HEK293 (cell line): Measurements from ENCODE around the gene ENOSF1.

Experiments used
- CTCF ChIA-PET: fragments of 350-600 bp; formaldehyde crosslinking; extraction: SDS; loops from one replicate; lab custom pipeline; 2021; ENCODE audit warnings: antibody characterized with exemption; lab: Yijun Ruan, JAX
- POLR2A ChIA-PET: fragments of 300-600 bp; formaldehyde crosslinking; extraction: SDS; loops from one replicate; lab custom pipeline; 2020; ENCODE audit warnings: antibody characterized with exemption, inconsistent platforms; lab: Yijun Ruan, JAX
- H3K27ac ChIP-seq: fragments of 200-500 bp; sonication (Bioruptor generic); 2 replicates; pipeline ENCODE4 v1.5.1; 2014; ENCODE audit warnings: low read depth, low read length, control low read depth, inconsistent platforms; ENCODE audit errors: extremely low read depth
- H3K36me3 ChIP-seq, 2 experiments: fragments of 200-500 bp in 1 of 2; sonication (Bioruptor generic) in 1 of 2; 1 replicate in 1 of 2; 2 replicates in 1 of 2; pipeline ENCODE4 v1.5.1; 2014 to 2017; ENCODE audit warnings: inconsistent platforms in 2 of 2, low read length in 2 of 2; ENCODE audit not compliant: control insufficient read depth in 2 of 2, insufficient read depth in 1 of 2
- H3K4me1 ChIP-seq: fragments of 200-500 bp; sonication (Bioruptor generic); 2 replicates; pipeline ENCODE4 v1.5.1; 2014; ENCODE audit warnings: mild to moderate bottlenecking, low read length, inconsistent platforms; ENCODE audit not compliant: control insufficient read depth, insufficient read depth
- H3K4me3 ChIP-seq: 2 replicates; pipeline ENCODE4 v1.5.1; 2011; ENCODE audit warnings: low read depth, mild to moderate bottlenecking, control low read depth, low read length, moderate library complexity
- H3K9me3 ChIP-seq: fragments of 200-500 bp; sonication (Bioruptor generic); 2 replicates; pipeline ENCODE4 v1.5.1; 2014; ENCODE audit warnings: low read depth, low read length, inconsistent platforms; ENCODE audit not compliant: control insufficient read depth, insufficient read depth
- MEIS1 ChIP-seq: sonication (generic); formaldehyde crosslinking; IDR thresholded peaks from 2 replicates; pipeline ENCODE4 v1.8.1; 2022; ENCODE audit warnings: missing genetic modification reagents, mild to moderate bottlenecking, borderline replicate concordance
- ZFHX2 ChIP-seq: fragments of 450-650 bp; formaldehyde crosslinking; conservative IDR thresholded peaks from 2 replicates; pipeline ENCODE4 v1.5.1; 2016; ENCODE audit warnings: missing biosample characterization, missing genetic modification characterization
- ZIC2 ChIP-seq: fragments of 450-650 bp; formaldehyde crosslinking; IDR thresholded peaks from 2 replicates; pipeline ENCODE4 v1.5.1; 2016; ENCODE audit warnings: missing biosample characterization, missing genetic modification characterization
- ZNF114 ChIP-seq: fragments of 450-650 bp; formaldehyde crosslinking; IDR thresholded peaks from 2 replicates; pipeline ENCODE4 v1.5.0; 2017; ENCODE audit warnings: missing biosample characterization, missing genetic modification characterization
- ZNF138 ChIP-seq: fragments of 450-650 bp; formaldehyde crosslinking; IDR thresholded peaks from 2 replicates; pipeline ENCODE4 v1.5.1; 2016; ENCODE audit warnings: missing biosample characterization, missing genetic modification characterization, borderline replicate concordance
- ZNF169 ChIP-seq: fragments of 450-650 bp; formaldehyde crosslinking; IDR thresholded peaks from 2 replicates; pipeline ENCODE4 v1.5.1; 2016; ENCODE audit warnings: missing biosample characterization, missing genetic modification characterization
- ZNF223 ChIP-seq: fragments of 450-650 bp; formaldehyde crosslinking; IDR thresholded peaks from 2 replicates; pipeline ENCODE4 v1.5.1; 2016; ENCODE audit warnings: missing biosample characterization, missing genetic modification characterization
- ZNF23 ChIP-seq: fragments of 450-650 bp; formaldehyde crosslinking; IDR thresholded peaks from 2 replicates; pipeline ENCODE4 v1.5.1; 2016; ENCODE audit warnings: missing biosample characterization, missing genetic modification characterization, borderline replicate concordance
- ZNF248 ChIP-seq: fragments of 450-650 bp; formaldehyde crosslinking; IDR thresholded peaks from 2 replicates; pipeline ENCODE4 v1.5.1; 2017; ENCODE audit warnings: missing biosample characterization, missing genetic modification characterization
- ZNF510 ChIP-seq: fragments of 450-650 bp; formaldehyde crosslinking; IDR thresholded peaks from 2 replicates; pipeline ENCODE4 v1.5.1; 2018; ENCODE audit warnings: mild to moderate bottlenecking, missing genetic modification characterization, missing biosample characterization; ENCODE audit not compliant: insufficient replicate concordance
- ZNF514 ChIP-seq: fragments of 450-650 bp; formaldehyde crosslinking; IDR thresholded peaks from 2 replicates; pipeline ENCODE4 v1.5.1; 2016; ENCODE audit warnings: missing biosample characterization, missing genetic modification characterization
- ZNF529 ChIP-seq: fragments of 450-650 bp; formaldehyde crosslinking; IDR thresholded peaks from 2 replicates; pipeline ENCODE4 v1.5.1; 2017; ENCODE audit warnings: missing genetic modification characterization, missing biosample characterization; ENCODE audit not compliant: insufficient replicate concordance
- ZNF530 ChIP-seq: fragments of 450-650 bp; formaldehyde crosslinking; IDR thresholded peaks from 2 replicates; pipeline ENCODE4 v1.5.1; 2016; ENCODE audit warnings: low read depth, missing biosample characterization, missing genetic modification characterization
- ZNF544 ChIP-seq: fragments of 450-650 bp; formaldehyde crosslinking; IDR thresholded peaks from 2 replicates; pipeline ENCODE4 v1.5.0; 2017; ENCODE audit warnings: missing biosample characterization, missing genetic modification characterization
- ZNF560 ChIP-seq: fragments of 450-650 bp; formaldehyde crosslinking; IDR thresholded peaks from 2 replicates; pipeline ENCODE4 v1.5.1; 2017; ENCODE audit warnings: missing biosample characterization, missing genetic modification characterization, borderline replicate concordance
- ZNF580 ChIP-seq: fragments of 450-650 bp; formaldehyde crosslinking; IDR thresholded peaks from 2 replicates; pipeline ENCODE4 v1.5.1; 2016; ENCODE audit warnings: missing biosample characterization, missing genetic modification characterization
- ZNF600 ChIP-seq: fragments of 450-650 bp; formaldehyde crosslinking; IDR thresholded peaks from 2 replicates; pipeline ENCODE4 v1.5.1; 2016; ENCODE audit warnings: missing biosample characterization, missing genetic modification characterization
- ZNF610 ChIP-seq: fragments of 450-650 bp; formaldehyde crosslinking; IDR thresholded peaks from 2 replicates; pipeline ENCODE4 v1.5.1; 2016; ENCODE audit warnings: missing biosample characterization, missing genetic modification characterization, borderline replicate concordance
- ZNF629 ChIP-seq: fragments of 450-650 bp; formaldehyde crosslinking; IDR thresholded peaks from 2 replicates; pipeline ENCODE4 v1.5.1; 2017; ENCODE audit warnings: missing biosample characterization, missing genetic modification characterization
- TF ChIP-seq, protein P1 (sequence below): fragments of 450-650 bp; formaldehyde crosslinking; IDR thresholded peaks from 2 replicates; pipeline ENCODE4 v1.5.1; 2016; ENCODE audit warnings: missing biosample characterization, missing genetic modification characterization
- TF ChIP-seq, protein P2 (sequence below): fragments of 450-650 bp; formaldehyde crosslinking; IDR thresholded peaks from 2 replicates; pipeline ENCODE4 v1.5.1; 2016; ENCODE audit warnings: missing biosample characterization, missing genetic modification characterization

The ENOSF1 gene

DNA sequence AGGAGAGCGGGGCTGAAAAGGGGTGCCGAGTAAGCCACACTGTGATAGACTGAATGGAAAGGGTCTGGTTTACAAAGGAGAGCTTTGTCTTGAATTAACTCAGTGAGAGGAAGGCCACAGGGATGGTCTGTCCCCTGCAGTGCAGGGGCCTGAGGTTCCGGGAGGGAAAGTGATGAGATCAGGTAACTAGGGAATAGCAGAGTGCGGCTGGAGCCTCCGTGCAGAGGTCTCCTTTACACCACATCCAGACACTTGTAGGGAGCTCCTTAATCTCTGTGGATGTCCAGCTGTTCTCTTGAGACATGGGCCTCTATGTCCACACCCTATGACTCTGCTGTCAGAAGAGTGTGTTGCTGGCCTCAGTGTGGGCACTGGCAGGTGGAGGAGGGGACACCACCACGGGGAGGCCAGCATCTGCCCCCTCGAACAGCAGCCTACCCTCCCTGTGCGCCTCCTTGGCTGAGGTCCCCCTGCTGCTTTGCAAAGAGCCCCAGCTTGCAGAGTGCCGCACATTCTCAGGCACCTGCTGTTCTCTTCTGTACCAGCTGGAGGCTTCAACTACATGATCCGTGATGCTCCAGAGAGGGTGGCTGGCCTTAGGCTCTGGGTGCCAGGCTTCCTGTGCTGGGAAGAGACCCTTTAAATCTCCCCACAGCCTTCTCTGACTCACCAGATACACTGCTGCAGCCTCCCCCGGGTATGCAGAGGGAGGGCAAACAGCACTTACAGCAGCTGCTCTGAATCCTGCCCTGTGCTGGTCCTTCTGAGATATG lies 25.9 kb downstream of the ENOSF1 start:
- no peak overlapping the region for H3K4me3 ChIP-seq
- no peaks in the 10 kb centered on the region for H3K9me3 ChIP-seq
- no peak for TF ChIP-seq ZNF114
- peak; percentile 77 for TF ChIP-seq ZIC2 (tag by site-specific recombination)
- H3K4me1 ChIP-seq, result no peaks in the 10 kb centered on the region
- H3K27ac ChIP-seq, result no peak overlapping the region
- ChIA-PET POLR2A (no interaction called here), CTCF (interaction anchor here (0.7 to 1.7 kb wide), 6 partner anchors 9 to 153 kb away, joined by 3 to 5 read pairs (median 4); no protein-coding TSS in a partner anchor)
- peaks cover 14 to 46% of the 10 kb centered on the region in 2 experiments; a peak in 2 of 3 replicates for H3K36me3 ChIP-seq

GRCh38 chr18:685438-685837 lies 27.0 kb downstream of the ENOSF1 start:
- H3K4me1 ChIP-seq, result no peaks in the 10 kb centered on the region
- ChIA-PET POLR2A (no interaction called here), CTCF (interaction anchor here (1.1 kb wide), 2 partner anchors 61 to 154 kb away, joined by 3 read pairs; no protein-coding TSS in a partner anchor)
- TF ChIP-seq ZNF530, result no peak
- TF ChIP-seq ZNF580 (tag by site-specific recombination), result no peak
- TF ChIP-seq ZNF560 (tag by site-specific recombination), result no peak
- TF ChIP-seq ZNF544 (tag by site-specific recombination), result no peak
- no peak for TF ChIP-seq ZNF629 (tag by site-specific recombination)
- H3K27ac ChIP-seq, result no peak overlapping the region
- peaks cover 14 to 48% of the 10 kb centered on the region in 2 experiments; a peak in 2 of 3 replicates for H3K36me3 ChIP-seq
- H3K4me3 ChIP-seq, result no peak overlapping the region
- H3K9me3 ChIP-seq, result no peaks in the 10 kb centered on the region

GRCh38 chr18:683531-683930 lies 28.9 kb downstream of the ENOSF1 start:
- H3K4me3 ChIP-seq, result no peak overlapping the region
- H3K36me3 ChIP-seq, result peaks cover 14 to 43% of the 10 kb centered on the region in 2 experiments; a peak in 2 of 3 replicates
- ChIA-PET CTCF (interaction anchor here (0.7 to 2.8 kb wide), 2 partner anchors 11 to 147 kb away, joined by 3 to 8 read pairs; no protein-coding TSS in a partner anchor), POLR2A (no interaction called here)
- no peaks in the 10 kb centered on the region for H3K4me1 ChIP-seq
- H3K27ac ChIP-seq, result no peak overlapping the region
- H3K9me3 ChIP-seq, result no peaks in the 10 kb centered on the region
- no peak for TF ChIP-seq ZNF529 (tag by site-specific recombination)
- TF ChIP-seq ZNF138 (tag by site-specific recombination), result no peak
- no peak for TF ChIP-seq ZNF223 (tag by site-specific recombination)
- TF ChIP-seq ZNF510 (tag by site-specific recombination), result no peak
- no peak for TF ChIP-seq MEIS1 (CRISPR knock-in tag)
- no peak for TF ChIP-seq ZFHX2 (tag by site-specific recombination)
- TF ChIP-seq ZNF248, result no peak
- no peak for TF ChIP-seq ZNF530
- TF ChIP-seq ZNF600, result no peak
- no peak for TF ChIP-seq ZNF610 (tag by site-specific recombination)
- no peak for TF ChIP-seq ZNF169 (tag by site-specific recombination)
- TF ChIP-seq, protein P1, sequence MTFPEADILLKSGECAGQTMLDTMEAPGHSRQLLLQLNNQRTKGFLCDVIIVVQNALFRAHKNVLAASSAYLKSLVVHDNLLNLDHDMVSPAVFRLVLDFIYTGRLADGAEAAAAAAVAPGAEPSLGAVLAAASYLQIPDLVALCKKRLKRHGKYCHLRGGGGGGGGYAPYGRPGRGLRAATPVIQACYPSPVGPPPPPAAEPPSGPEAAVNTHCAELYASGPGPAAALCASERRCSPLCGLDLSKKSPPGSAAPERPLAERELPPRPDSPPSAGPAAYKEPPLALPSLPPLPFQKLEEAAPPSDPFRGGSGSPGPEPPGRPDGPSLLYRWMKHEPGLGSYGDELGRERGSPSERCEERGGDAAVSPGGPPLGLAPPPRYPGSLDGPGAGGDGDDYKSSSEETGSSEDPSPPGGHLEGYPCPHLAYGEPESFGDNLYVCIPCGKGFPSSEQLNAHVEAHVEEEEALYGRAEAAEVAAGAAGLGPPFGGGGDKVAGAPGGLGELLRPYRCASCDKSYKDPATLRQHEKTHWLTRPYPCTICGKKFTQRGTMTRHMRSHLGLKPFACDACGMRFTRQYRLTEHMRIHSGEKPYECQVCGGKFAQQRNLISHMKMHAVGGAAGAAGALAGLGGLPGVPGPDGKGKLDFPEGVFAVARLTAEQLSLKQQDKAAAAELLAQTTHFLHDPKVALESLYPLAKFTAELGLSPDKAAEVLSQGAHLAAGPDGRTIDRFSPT (tag by site-specific recombination), result no peak
- no peak for TF ChIP-seq ZNF23 (tag by site-specific recombination)
- no peak for TF ChIP-seq ZNF514
- TF ChIP-seq, protein P2, sequence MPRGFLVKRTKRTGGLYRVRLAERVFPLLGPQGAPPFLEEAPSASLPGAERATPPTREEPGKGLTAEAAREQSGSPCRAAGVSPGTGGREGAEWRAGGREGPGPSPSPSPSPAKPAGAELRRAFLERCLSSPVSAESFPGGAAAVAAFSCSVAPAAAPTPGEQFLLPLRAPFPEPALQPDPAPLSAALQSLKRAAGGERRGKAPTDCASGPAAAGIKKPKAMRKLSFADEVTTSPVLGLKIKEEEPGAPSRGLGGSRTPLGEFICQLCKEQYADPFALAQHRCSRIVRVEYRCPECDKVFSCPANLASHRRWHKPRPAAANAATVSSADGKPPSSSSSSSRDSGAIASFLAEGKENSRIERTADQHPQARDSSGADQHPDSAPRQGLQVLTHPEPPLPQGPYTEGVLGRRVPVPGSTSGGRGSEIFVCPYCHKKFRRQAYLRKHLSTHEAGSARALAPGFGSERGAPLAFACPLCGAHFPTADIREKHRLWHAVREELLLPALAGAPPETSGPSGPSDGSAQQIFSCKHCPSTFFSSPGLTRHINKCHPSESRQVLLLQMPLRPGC, result no peak
- TF ChIP-seq, all 188 proteins: peak for 0
